Cardiac septum (tissue), 1 donor: ENCODE measurements around the gene RHOT2. TPM values are rescaled to one million over a fixed set of nuclear protein-coding genes. Genes with fewer than 3 reads are reported as not detected.
A peak's percentile ranks its signal among the peaks of the same experiment; 100 is the strongest.

Experiments
- DNase-seq: peaks from one replicate; pipeline ENCODE4 v3.0.0-alpha.2; 2020; ENCODE audit warnings: low spot score
- intact Hi-C: fragments of 100-400 bp; cut with DNase I; formaldehyde crosslinking; loops from one replicate; pipeline ENCODE4 v1.14.0; 2022
- total RNA-seq: library from RNA; stranded (reverse); fragmentation: NEBNext Ultra II Directional; extraction: Animal tissue kit (Norgen Biotek cat#: 25700); gene quantifications from one replicate; pipeline ENCODE4 v1.2.1, GENCODE V29; 2021
- donor health status: DM: no; HTN: no; CAD: no.

The RHOT2 gene
- total RNA-seq, 1 donor from 2014 or later, result 102 TPM

- DNase-seq, result no peak
- intact Hi-C loops, result no loop called here
Measured at GRCh38 chr16:678209-678857, 10.4 kb downstream of the RHOT2 start.

- DNase-seq, result peak; percentile 87
- intact Hi-C loops, result no loop called here
Measured at GRCh38 chr16:678858-679813, 11.2 kb downstream of the RHOT2 start.

- peak; percentile 94 for DNase-seq
- intact Hi-C loops, result no loop called here
Measured at GRCh38 chr16:679814-680624, 12.1 kb downstream of the RHOT2 start, which contains the start of gene STUB1. Gene STUB1 (plus strand): TSS chr16:680410. CDS start chr16:680526, 116 bp downstream.

- intact Hi-C loops, result no loop called here
- DNase-seq, result no peak
Measured at GRCh38 chr16:680625-680945, 12.7 kb downstream of the RHOT2 start.

GRCh38 chr16:680967-681745 is 13.2 kb downstream of the RHOT2 start:
- intact Hi-C loops, result no loop called here
- DNase-seq, result no peak

- DNase-seq, result no peak
- intact Hi-C loops, result no loop called here
Measured at GRCh38 chr16:681746-682427, 14.0 kb downstream of the RHOT2 start.

GRCh38 chr16:682493-683395 is 14.8 kb downstream of the RHOT2 start:
- intact Hi-C loops, result no loop called here
- no peak for DNase-seq

- DNase-seq, result no peak
Measured at GRCh38 chr16:683396-684070, 15.6 kb downstream of the RHOT2 start.

GRCh38 chr16:684071-684794 is 16.3 kb downstream of the RHOT2 start, which contains the start of gene JMJD8:
Gene JMJD8 (minus strand): TSS chr16:684334. CDS start chr16:684319, 15 bp downstream.
- DNase-seq, result peak; percentile 99
- intact Hi-C loops, result no loop called here

More at GRCh38 chr16:683396-684070, 15.6 kb downstream of the RHOT2 start:
- intact Hi-C loops, result no loop called here

- intact Hi-C loops, result no loop called here
- no peak for DNase-seq
Measured at GRCh38 chr16:684961-685696, 17.2 kb downstream of the RHOT2 start.

GRCh38 chr16:685967-686366 is 18.0 kb downstream of the RHOT2 start:
- no peak for DNase-seq
- intact Hi-C loops, result no loop called here

- no peak for DNase-seq
- intact Hi-C loops, result no loop called here
Measured at GRCh38 chr16:686459-687260, 18.7 kb downstream of the RHOT2 start.

- intact Hi-C loops, result no loop called here
- DNase-seq, result no peak
Measured at GRCh38 chr16:687499-687898, 19.6 kb downstream of the RHOT2 start.

- intact Hi-C loops, result no loop called here
Measured at GRCh38 chr16:689175-689897, 21.4 kb downstream of the RHOT2 start.

More at GRCh38 chr16:689175-689897, 21.4 kb downstream of the RHOT2 start:
- no peak for DNase-seq
